Ovary (tissue), 3 donors: ENCODE data around the gene CRISPLD2.

ENCODE experiments used
- CTCF ChIP-seq, 3 donors: fragments of 450-650 bp in 2 of 3; fragments of 200-600 bp in 1 of 3; IDR thresholded peaks; one replicate each; pipeline versions ENCODE4 v1.5.1 to v1.8.0; 2016 to 2022; ENCODE audit warnings: antibody characterized with exemption in 3 of 3, mild to moderate bottlenecking in 1 of 3
- POLR2A ChIP-seq: fragments of 450-650 bp; IDR thresholded peaks from one replicate; pipeline ENCODE4 v1.6.1; 2017; ENCODE audit warnings: antibody characterized with exemption, mild to moderate bottlenecking, moderate library complexity
- donor health status: DM: no; HTN: no; CAD: no.

GRCh38 chr16:84924331-84925091 lies 104.7 kb downstream of the CRISPLD2 start:
- TF ChIP-seq POLR2A = no peak
- TF ChIP-seq CTCF (IDR thresholded peaks at IDR 0.05) = no peak
